Measurements from ENCODE around the gene NHLRC4. TPM values are rescaled to one million over a fixed set of nuclear protein-coding genes. Genes with fewer than 3 reads are reported as not detected.
A peak's percentile ranks its signal among the peaks of the same experiment; 100 is the strongest.

The NHLRC4 gene
- polyA plus RNA-seq, 3 donors: 0.29 to 0.57 (median 0.36) TPM

- Mint-ChIP-seq H3K4me3 (peak within 1 kb of the TSS in 1 of 2 donors; percentile 35), H3K27ac (no peak within 1 kb of the TSS), H3K9me3 (peaks cover 0 to 3% (median 1%) of the 10 kb centered on the region in 7 donors), H3K4me1 (no peaks in the 10 kb centered on the region), H3K27me3 (ENCODE audit: low read depth in 3 of 3) (peaks cover 25 to 47% (median 45%) of the 10 kb centered on the region in 3 donors), H3K36me3 (no peaks in the 10 kb centered on the region)
- Histone ChIP-seq H3K27me3 (ENCODE audit: control insufficient read depth in 2 of 2, insufficient read depth in 2 of 2, low read length in 2 of 2) (peaks cover 7 to 31% of the 10 kb centered on the region in 2 donors), H2AFZ (ENCODE audit: insufficient read depth, low read depth, low read length, poor library complexity, severe bottlenecking) (no peak within 1 kb of the TSS), H3K4me3 (replicated peaks in 1 of 3; ENCODE audit: low read depth in 2 of 3, low read length in 3 of 3) (no peak within 1 kb of the TSS), H3K79me2 (ENCODE audit: insufficient read depth, low read length) (no peaks in the 10 kb centered on the region), H3K4me1 (ENCODE audit: control insufficient read depth in 1 of 2, insufficient read depth in 2 of 2, low read length in 2 of 2) (no peaks in the 10 kb centered on the region), H4K20me1 (ENCODE audit: insufficient read depth, low read length) (no peaks in the 10 kb centered on the region), H3K36me3 (replicated peaks in 1 of 2; ENCODE audit: control insufficient read depth in 1 of 2, insufficient read depth in 2 of 2, low read length in 2 of 2) (no peaks in the 10 kb centered on the region), H3K9ac (ENCODE audit: insufficient read depth, low read length, poor library complexity, severe bottlenecking) (no peak within 1 kb of the TSS), H3K4me2 (replicated peaks; ENCODE audit: extremely low read depth, low read length, poor library complexity, severe bottlenecking) (no peak within 1 kb of the TSS), H3K9me3 (replicated peaks in 1 of 2; ENCODE audit: control insufficient read depth in 1 of 2, insufficient read depth in 1 of 2, low read length in 2 of 2) (no peaks in the 10 kb centered on the region), H3K27ac (ENCODE audit: low read depth in 1 of 2, low read length in 2 of 2) (no peak within 1 kb of the TSS)
- TF ChIP-seq CTCF (IDR thresholded peaks at IDR 0.05): no peak
- 2% methylated on average over 81 of the region's 84 CpGs for WGBS (ENCODE audit: insufficient coverage)
- intact Hi-C loops (cut with micrococcal nuclease): no loop called here
- DNase-seq: no peak
Measured at GRCh38 chr16:560204-560700, 6.6 kb upstream of the NHLRC4 start, which contains the start of gene PRR35. Gene PRR35, plus strand, starts transcription at chr16:560394. Its CDS starts 2,901 bp downstream, at chr16:563295.

- Mint-ChIP-seq H3K27ac (no peak overlapping the region), H3K27me3 (ENCODE audit: low read depth in 3 of 3) (peaks cover 25 to 47% (median 45%) of the 10 kb centered on the region in 3 donors), H3K36me3 (no peaks in the 10 kb centered on the region), H3K4me1 (no peaks in the 10 kb centered on the region), H3K4me3 (no peak overlapping the region), H3K9me3 (peaks cover 0 to 3% (median 1%) of the 10 kb centered on the region in 7 donors)
- DNase-seq: no peak
- Histone ChIP-seq H4K20me1 (ENCODE audit: insufficient read depth, low read length) (no peaks in the 10 kb centered on the region), H3K9ac (ENCODE audit: insufficient read depth, low read length, poor library complexity, severe bottlenecking) (no peak overlapping the region), H3K9me3 (replicated peaks in 1 of 2; ENCODE audit: control insufficient read depth in 1 of 2, insufficient read depth in 1 of 2, low read length in 2 of 2) (no peaks in the 10 kb centered on the region), H2AFZ (ENCODE audit: insufficient read depth, low read depth, low read length, poor library complexity, severe bottlenecking) (no peak overlapping the region), H3K79me2 (ENCODE audit: insufficient read depth, low read length) (no peaks in the 10 kb centered on the region), H3K4me1 (ENCODE audit: control insufficient read depth in 1 of 2, insufficient read depth in 2 of 2, low read length in 2 of 2) (no peaks in the 10 kb centered on the region), H3K27me3 (ENCODE audit: control insufficient read depth in 2 of 2, insufficient read depth in 2 of 2, low read length in 2 of 2) (peaks cover 7 to 31% of the 10 kb centered on the region in 2 donors), H3K36me3 (replicated peaks in 1 of 2; ENCODE audit: control insufficient read depth in 1 of 2, insufficient read depth in 2 of 2, low read length in 2 of 2) (no peaks in the 10 kb centered on the region), H3K4me3 (replicated peaks in 1 of 3; ENCODE audit: low read depth in 2 of 3, low read length in 3 of 3) (no peak overlapping the region), H3K27ac (ENCODE audit: low read depth in 1 of 2, low read length in 2 of 2) (no peak overlapping the region), H3K4me2 (replicated peaks; ENCODE audit: extremely low read depth, low read length, poor library complexity, severe bottlenecking) (no peak overlapping the region)
- no peak for TF ChIP-seq CTCF (IDR thresholded peaks at IDR 0.05)
- intact Hi-C loops (cut with micrococcal nuclease): no loop called here
- 30% methylated on average over 27 of the region's 54 CpGs for WGBS (ENCODE audit: insufficient coverage)
Measured at GRCh38 chr16:560701-561412, 5.9 kb upstream of the NHLRC4 start.

Measured in CD14-positive monocyte (primary cell).